ENCODE data around the gene FHOD1.

The FHOD1 gene

DNA sequence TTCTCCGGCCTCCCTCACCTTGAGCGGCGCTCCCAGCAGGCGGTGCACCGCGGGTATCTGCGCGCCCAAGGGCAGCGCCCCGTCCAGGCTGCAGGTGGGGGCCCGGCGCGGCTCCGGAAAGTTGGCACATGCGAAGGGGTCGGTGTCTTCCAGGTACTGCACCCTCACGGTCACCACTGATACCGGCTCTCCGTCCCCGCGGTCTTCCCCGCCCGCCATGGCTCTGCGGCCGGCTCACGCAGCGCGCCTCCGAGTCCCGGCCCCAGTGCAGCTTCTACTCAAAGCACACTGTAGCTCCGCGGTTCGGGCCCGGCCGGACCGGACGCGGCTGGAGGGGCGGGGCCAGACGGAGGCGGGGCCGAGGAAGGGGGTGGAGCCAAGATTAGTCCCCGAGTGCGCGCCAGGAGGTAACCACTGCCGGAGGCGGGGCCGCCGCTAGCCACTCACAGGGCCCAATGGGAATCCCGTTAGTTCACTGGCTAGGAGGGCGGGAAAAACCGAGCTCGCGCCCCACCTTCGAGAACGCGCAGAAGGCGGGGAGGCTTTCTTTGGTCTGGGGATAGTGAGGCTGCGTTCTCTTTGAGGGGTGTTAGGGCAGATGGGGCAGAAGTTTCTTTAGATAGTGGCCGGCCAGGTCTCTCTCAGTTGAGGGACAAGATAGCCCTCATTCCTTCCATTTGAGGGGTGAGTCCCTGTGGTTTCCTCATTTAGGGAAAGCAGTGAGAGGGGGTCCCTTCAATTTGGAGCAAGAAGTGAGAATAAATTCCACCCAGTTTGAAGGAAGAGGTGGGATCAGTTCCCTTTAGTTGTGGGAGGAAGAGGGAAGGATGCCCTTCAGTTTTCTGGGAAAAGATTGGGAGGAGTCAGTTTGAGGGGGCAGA lies at the start of gene FHOD1:
Gene FHOD1, minus strand, starts transcription at position 290 of the 881 bp plus-strand sequence. Its CDS starts 71 bp downstream, at position 219.
- peak; percentile 95 for DNase-seq

DNA sequence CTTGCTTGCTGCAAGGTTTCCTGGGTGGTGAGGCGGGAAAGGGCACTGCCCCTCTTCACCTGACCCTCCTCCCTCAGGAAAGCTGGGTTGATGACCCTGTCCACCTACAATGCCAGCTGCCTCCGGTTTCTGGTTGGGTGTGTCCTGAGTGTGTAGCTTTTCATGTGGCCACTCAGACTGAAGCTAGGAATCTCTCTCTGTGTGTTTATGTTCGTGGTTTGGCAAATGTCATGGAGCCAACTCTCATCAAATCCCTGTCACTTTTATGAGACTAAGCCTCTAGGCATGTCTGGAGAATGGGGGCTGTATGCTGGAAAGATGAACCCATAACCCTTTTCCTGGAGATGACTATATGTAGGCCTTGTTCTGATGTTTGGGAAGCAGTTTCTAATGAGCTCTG lies 49.1 kb upstream of the FHOD1 start:
- DNase-seq = peak; percentile 41

DNA sequence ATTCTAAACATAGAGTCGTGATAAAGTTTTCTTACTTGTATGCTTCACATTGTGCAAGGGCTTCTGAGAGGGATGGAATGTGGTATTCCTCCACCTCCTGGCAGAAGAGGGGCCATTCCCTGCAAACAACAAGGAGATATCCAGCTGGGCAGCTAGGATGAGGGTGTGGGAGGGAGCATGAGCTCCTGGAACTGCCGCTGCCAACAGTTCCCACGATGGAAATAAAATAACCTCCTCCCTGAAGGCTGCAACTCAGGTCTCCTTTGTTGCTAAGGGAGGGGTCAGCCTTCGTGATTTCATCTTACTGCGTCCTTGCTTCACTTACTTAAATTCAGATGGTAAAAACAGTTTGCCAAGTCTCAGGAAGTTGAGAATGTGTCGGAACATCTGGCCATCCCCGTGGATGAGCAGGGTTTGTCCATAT lies 47.7 kb upstream of the FHOD1 start:
- DNase-seq = no peak

DNA sequence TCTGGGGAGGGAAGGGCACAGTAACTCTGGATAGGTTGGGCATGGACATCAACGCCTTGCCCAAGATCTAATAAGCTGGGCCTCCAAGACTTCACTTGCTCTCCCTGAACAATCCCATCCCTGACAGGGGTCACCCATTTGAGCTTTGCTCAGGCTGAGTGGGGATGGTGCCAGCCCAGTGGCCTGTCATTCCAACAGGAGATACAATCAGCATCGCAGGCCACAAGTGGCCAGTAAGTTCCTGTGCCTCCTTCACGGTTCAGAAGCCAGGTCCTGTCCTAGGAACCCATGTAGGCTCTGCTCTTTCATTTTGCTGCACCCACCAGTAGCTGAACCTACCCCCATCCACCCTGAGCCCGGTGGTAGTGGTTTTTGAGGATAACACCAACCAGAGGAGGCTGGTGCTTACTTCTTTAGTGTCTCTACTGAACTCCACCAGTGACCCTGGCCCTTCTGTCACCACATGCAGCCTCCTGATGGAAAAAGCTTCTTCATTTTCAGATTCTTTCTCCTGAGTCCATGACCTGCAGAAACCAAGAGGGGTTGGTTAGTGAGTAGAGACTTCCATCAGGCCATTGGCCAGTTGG lies 47.0 kb upstream of the FHOD1 start:
- DNase-seq = no peak

DNA sequence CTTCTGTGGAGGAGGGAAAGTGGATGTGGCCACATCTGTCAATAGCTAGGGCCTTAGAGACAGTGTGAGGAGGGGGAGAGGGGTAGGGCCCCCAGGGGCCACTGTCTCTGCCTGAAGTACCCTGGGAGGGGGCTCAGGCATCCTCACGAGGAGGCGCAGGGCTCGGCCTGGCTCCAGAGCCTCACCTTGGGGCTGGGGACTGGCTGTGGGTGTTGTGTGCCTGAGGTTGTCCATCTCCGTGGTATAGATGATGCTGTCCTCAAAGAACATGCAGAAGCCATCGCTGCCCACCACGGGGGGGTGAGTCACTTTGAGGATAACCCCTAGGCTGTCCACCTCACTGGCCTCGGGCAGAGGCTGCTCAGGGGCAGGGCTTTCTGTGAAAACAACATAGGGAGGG lies 44.2 kb upstream of the FHOD1 start:
- no peak for DNase-seq

DNA sequence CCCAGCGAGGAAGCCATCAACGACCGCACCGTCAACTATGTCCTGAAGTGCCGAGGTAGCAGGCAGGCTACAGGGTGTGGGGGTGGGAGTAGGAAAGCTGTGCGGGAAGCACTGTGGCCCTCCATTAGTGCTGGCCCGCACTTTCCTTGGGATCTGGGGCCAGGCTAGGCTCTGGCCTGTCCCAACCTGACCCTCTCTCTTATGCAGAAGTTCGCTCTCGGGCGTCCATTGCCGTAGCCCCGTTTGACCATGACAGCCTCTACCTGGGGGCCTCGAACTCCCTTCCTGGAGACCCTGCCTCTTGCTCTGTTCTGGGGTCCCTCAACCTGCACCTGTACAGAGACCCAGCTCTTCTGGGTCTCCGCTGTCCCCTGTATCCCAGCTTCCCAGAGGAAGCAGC lies 40.7 kb upstream of the FHOD1 start:
- DNase-seq = no peak

DNA sequence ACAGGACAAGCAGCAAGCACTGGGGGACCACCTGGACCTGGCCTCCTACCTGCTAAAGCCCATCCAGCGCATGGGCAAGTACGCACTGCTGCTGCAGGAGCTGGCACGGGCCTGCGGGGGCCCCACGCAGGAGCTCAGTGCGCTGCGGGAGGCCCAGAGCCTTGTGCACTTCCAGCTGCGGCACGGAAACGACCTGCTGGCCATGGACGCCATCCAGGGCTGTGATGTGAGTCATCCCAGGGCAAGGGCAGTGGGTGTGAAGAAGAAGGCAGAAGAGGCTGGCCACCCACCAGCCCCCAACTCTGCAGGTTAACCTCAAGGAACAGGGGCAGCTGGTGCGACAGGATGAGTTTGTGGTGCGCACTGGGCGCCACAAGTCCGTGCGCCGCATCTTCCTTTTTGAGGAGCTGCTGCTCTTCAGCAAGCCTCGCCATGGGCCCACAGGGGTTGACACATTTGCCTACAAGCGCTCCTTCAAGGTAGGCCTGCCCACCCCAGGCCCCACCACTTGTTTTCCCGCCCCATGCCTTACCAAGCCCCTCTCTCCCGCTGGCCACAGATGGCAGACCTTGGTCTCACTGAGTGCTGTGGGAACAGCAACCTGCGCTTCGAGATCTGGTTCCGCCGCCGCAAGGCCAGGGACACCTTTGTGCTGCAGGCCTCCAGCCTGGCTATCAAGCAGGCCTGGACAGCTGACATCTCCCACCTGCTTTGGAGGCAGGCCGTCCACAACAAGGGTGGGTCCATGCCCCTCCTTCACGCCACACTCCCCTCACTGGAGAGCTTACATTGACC lies 39.4 kb upstream of the FHOD1 start:
- no peak for DNase-seq

DNA sequence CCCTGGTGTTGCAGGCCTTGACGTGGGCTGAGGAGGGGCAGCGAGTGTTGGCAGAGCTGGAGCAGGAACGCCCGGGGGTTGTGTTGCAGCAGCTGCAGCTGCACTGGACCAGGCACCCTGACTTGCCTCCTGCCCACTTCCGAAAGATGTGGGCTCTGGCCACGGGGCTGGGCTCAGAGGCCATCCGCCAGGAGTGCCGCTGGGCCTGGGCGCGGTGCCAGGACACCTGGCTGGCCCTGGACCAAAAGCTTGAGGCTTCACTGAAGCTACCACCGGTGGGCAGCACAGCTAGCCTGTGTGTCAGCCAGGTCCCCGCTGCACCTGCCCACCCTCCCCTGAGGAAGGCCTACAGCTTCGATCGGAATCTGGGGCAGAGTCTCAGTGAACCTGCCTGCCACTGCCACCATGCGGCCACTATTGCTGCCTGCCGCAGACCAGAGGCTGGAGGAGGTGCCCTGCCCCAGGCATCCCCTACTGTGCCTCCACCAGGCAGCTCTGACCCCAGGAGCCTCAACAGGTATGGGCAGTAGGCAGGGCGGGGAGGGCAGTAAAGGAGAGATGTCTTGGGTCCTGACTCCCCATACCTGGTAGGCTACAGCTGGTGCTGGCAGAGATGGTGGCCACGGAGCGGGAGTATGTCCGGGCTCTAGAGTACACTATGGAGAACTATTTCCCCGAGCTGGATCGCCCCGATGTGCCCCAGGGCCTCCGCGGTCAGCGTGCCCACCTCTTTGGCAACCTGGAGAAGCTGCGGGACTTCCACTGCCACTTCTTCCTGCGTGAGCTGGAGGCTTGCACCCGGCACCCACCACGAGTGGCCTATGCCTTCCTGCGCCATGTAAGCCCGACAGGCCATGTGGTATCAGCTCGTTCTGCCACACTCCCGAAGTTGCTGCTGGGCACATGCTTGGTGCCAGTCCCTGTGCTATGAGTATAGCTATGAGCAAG lies 37.7 kb upstream of the FHOD1 start:
- peak; percentile 18 for DNase-seq

DNA sequence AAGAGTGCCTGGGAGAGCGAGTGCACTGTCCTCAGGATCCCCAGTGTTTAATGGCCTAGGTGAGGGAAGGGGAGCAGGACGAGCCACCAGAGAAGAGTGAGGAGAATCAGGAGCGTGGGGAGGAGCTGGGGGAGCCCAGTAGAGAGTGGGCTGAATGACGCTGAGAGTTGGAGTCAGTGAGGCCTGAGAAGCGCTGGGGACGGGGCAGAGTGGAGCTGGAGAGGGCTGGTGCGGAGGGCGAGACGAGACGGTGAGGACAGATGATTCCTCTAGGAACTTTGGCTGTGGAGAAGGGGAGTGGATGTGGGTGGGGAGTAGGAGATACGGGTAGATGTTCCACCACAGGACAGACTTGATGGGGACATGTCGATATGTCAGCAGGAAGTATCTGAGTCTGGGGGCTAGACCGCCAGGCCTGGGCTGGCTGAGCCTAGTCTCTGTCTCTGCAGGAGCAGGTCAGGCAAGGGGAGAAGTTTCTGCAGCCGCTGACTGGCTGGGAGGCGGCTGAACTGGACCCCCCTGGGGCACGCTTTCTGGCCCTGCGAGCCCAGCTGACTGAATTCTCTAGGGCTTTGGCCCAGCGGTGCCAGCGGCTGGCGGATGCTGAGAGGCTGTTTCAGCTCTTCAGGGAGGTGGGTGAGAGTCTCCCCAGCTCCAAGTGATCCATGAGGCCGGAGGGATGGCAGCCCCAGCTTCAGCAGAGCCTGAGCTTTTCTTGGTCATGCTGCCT lies 36.7 kb upstream of the FHOD1 start:
- no peak for DNase-seq

DNA sequence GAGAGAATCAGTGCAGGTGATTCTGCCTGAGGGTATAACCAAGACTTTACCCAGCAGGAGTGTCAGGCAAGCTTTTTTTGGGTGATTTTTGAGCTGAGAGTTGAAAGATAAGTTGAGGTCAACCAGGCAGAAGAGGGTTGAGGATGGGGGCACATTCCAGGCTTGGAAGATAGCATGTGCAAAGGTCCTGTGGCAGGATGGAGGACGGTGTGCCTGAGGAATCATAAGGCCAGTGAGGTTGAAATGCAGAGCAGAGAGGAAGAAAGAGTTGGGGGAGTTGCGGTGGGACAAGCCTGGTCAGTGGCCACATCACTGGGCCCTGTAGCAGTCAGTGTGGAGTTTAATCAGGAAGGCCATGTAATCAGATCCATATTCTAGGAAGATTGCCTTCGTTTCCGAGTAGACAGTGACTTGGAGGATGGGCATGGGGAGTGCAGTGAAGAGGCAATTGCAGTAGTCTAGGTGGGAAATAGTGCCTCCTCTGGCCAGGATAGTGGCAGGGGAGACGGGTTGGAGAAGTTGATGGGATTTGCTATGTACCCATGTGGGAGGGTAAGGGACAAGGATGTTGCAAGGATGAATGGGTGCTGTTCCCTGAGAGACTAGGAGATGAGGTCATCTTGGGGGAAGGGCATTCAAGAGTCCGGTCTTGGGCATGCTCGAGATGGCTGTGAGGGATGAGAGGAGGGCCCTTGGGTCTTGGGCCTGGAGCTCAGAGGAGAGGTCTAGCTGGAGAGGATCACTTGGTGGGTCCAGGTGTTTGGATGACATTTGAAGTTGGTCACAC lies 36.0 kb upstream of the FHOD1 start:
- DNase-seq = peak; percentile 19

DNA sequence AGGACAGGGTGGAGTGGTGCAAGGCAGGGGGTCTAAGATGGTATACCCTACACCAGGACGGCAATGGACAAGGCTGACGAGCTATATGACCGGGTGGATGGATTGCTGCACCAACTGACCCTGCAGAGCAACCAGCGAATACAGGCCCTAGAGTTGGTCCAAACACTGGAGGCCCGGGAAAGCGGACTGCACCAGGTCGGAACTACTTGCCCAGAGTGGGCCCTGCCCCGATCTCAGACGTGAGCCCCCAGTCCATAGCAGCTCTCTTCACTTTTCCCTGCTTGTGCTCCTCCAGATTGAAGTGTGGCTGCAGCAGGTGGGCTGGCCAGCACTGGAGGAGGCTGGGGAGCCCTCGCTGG lies 35.1 kb upstream of the FHOD1 start:
- DNase-seq = no peak

DNA sequence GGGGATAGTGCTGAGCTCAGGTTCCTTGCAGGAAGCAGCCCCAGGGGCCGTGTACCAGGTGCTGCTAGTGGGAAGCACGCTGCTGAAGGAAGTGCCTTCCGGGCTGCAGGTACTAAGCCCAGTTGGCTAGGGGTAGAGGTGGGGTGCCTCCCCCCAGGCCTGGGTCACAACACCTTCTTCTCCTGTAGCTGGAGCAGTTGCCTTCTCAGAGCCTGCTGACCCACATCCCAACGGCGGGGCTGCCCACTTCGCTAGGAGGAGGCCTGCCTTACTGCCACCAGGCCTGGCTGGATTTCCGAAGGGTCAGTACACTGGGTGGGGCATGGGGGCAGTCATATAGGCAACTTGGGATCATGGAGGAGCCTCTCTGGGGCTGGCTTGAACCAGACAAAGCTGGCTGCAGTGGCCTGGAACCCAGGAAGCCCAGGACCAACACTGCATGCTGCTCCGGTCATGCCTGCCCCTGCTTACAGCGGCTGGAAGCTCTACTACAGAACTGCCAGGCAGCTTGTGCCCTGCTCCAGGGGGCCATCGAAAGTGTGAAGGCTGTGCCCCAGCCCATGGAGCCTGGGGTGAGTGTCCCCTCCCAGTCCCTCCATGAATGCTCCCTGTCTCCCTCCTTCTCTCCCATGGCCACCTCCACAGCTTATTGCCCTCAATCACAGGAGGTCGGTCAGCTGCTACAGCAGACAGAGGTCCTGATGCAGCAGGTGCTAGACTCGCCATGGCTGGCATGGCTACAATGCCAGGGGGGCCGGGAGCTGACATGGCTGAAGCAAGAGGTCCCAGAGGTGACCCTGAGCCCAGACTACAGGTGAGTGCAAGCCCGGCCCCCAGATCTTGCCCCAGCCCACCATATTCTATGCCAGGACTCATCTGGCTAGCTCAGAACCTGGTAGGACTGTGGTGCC lies 34.5 kb upstream of the FHOD1 start:
- DNase-seq = no peak

DNA sequence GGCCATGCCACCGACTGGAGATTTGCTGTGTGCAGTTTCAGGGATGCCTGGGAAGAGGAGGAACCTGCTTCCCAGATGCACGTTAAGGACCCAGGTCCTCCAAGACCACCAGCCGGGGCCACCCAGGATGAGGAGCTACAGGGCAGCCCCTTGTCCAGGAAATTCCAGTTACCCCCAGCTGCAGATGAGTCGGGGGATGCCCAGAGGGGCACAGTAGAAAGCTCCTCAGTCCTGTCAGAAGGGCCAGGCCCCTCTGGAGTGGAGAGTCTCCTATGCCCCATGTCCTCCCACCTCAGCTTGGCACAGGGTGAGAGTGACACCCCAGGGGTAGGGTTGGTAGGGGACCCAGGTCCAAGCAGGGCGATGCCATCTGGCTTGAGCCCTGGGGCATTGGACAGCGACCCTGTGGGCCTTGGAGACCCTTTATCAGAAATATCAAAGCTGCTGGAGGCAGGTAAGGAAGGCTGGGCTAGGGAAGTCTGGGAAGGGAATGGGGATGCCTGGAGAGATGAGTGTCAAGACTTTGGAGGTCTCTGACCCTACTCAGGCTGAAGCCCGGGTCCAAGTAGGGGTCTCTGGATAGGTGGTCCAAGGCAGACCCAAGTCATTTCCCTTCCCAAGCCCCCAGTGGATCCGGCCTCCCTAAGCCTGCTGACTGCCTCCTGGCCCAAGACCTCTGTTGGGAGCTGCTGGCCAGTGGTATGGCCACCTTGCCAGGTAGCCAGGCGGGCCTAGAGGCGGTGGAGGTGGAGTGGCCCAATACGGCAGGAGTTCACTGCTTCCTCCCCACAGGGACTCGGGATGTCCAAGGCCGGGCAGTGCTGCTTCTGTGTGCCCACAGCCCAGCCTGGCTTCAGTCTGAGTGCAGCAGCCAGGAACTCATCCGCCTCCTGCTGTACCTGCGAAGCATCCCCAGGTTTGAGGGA lies 33.1 kb upstream of the FHOD1 start:
- DNase-seq = no peak

DNA sequence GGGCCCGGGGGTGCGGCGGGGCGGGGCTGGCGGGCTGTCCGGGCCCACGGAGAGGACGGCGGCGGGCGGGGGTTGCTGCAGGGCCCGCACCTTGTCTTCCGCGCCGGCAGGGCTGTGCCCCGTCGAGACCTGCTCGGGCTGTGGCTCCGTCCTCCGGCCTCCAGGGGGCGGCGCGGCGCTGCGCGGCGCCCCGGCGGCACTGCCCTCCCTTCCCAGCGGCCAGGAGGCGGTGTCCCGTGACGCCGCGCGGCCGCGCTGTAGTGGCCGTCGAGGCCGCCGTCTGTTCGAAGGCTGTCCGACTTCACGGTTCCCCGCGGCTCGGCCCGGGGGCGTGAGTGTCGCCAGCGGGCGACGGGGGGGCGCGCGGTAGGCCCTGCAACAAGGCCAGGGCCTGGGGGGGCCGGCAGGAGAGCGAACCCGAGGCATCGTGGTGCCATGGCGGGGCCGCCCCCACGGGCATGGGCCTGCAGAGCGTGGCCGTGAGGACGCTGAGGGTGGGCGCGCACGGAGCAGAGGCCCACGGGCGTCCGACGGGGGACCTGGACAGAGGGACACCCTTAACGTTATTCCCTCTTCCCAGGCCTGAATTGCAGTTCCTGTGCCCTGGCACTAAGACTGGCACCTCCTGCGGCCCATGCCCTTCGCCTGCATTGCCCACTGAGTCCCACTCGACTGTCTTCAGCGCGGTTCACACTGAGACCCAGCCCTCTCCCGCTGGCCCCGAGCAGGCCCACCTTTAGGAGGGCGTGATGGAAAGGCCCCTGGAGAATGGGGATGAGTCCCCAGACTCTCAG lies 32.2 kb upstream of the FHOD1 start, which contains the start of gene PLEKHG4:
Gene PLEKHG4, plus strand, starts transcription at position 237 of the 794 bp plus-strand sequence. Its CDS starts 513 bp downstream, at position 750.
- peak; percentile 14 for DNase-seq

DNA sequence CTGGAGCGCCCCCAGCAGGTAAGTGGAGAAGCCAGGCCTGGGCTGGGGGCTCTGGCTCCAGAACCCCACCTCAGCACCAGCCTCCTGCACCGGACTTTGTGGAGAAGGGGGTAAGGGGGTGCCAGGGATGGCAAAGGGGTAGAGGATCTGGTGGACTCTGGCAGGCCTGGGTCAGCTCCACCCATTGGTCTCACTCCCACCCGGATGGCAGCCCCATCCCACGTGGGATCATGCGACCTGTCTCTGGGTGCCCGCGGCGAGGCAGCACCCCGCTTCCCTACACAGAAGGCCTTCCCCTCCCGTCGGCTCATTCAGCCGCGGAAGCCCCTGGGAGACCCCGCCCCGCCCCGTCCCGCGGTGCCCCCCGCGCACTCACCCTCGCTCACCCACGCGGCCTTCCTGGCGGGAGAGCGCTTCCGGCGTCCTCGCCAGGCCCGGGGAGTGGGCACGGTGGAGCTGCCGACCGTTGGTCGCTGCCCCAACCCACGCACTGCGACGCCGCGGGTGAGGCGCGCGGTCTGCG lies 31.6 kb upstream of the FHOD1 start:
- DNase-seq = no peak

DNA sequence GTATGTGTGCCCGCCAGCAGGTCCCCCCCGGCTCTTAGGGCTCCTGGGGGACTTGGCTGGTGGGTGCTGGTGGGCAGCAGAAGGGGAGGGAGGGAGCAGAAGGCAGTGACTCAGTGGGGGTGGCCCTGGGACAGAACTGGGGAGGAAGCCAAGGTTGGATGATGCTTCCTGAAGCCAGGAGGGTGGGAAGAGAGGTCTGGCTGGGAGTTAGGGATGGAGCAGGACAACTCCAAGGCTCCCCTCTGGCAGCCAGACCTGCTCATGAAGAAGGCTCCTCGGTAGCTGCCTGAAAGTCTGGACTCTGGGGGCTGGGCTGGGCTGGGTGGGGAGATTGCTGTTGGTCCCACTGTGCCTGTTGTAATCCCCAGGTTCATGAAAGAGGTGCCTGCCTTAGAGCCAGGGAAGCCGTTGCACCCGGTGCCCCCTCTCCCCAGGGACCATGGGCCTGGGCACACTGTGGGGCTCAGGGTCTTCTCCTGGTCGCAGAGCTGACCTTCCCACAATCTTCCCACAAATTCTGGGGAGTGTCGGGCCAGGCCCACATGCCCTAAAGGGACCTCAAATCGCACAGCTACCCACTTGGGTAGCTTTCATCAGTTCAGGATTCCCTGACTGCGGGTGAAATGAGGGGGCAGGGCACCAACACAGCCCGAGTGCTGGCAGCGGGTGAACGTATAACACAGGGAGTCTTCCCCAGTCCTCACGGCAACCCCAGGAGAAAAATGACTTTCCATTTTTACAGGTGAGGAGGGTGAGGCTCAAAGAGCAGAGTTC lies 30.9 kb upstream of the FHOD1 start:
- DNase-seq = peak; percentile 41
